DMS79 (cell line): ENCODE data around the gene KRT79.
"Not testable (repeated sequence)": the region's sequence is repeated elsewhere in the genome, so short reads cannot be mapped to it uniquely, and the experiment has no call there.

Source experiments
- DNase-seq: peaks from one replicate; lab custom pipeline; 2025; lab: John Stamatoyannopoulos, UW

Gene KRT79

DNA sequence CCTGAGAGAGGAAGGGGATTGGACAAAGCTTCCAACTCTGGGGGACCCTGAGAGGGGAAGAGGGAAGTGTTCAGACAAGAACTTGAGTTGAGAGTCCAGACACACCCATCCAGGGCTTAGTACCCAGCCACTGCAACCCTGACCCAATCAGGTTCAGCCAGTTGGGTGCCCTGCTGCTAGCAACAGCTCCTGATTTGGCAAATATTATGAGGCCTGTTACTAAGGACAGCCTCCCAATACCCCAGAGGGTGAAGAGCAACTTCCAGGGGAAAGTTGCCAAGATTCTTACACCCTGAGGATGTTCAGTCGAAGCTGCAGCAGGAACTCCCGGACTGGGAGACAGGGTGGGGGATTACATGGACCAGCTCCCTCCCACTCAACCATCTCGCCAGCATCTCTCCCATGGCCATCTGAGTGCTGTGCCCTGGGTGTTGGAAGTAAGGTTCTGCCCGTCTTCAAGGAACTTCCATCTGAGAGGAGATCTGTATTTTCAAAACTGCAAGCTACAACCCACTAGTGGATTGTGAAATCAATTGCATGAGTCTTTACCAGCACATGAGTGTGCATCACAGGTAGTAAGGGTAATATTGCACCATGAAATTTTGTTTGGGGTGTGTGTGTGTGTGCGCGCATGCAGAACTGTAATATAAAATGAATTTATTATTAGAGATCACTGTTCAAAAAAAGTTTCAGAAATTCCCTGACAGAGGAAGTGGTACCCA lies 26.2 kb upstream of the KRT79 start:
- no peak for DNase-seq

GRCh38 chr12:52857500-52857899 lies 23.4 kb upstream of the KRT79 start:
- DNase-seq, result no peak

DNA sequence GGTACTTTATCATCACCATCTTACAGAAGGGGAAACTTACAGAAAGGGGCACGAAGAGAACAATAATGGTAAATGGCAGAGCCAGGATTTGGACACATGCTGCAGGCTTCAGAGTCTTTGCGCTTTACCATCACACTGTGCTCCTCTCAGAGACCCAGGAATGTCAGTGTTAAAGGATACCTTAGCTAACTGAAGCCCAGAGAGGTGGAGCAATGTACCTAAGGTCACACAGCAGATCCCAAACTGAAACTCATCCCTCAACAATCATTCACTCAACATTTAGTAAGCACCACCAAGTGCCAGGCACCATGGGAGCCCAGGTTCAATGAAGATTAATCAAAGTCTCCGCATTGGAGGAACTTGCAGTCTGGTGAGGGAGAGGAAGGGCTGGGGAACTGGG lies 22.7 kb upstream of the KRT79 start:
- DNase-seq, result no peak

DNA sequence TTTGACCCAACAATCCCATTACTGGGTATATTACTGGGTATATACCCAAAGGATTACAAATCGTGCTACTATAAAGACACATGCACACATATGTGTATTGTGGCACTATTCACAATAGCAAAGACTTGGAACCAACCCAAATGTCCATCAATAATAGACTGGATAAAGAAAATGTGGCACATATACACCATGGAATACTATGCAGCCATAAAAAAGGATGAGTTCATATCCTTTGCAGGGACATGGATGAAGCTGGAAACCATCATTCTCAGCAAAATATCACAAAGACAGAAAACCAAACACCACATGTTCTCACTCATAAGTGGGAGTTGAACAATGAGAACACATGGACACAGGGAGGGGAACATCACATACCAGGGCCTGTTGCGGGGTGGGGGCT lies 22.0 kb upstream of the KRT79 start:
- DNase-seq, result not testable (repeated sequence)

DNA sequence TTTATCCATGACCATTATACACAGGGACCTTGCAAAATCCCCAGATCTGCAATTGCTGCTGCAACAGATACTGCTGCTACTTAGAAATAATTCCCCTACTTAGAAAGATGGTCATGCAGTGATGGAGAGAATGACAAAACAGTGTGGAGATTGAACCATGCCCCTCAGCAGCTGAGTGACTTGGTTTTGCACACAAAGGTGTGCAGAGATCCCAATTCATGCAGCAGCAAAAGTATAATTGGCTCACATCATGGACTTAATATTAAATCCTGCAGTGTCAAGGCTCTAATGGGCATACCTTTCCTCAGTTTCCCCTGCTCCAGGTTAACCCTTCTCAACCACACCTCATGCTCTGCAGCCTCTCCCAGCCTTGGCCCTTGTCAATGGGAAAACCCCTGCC lies 17.7 kb upstream of the KRT79 start:
- no peak for DNase-seq

- no peak for DNase-seq
These were observed 16.6 kb upstream of the KRT79 start for GRCh38 chr12:52850681-52851080.

GRCh38 chr12:52849511-52849910 lies 15.4 kb upstream of the KRT79 start:
- no peak for DNase-seq

- no peak for DNase-seq
These were observed 14.6 kb upstream of the KRT79 start, which contains the start of gene KRT78 for GRCh38 chr12:52848661-52849255. Gene KRT78 (minus strand): TSS chr12:52848994. CDS start chr12:52848930, 64 bp downstream.

DNA sequence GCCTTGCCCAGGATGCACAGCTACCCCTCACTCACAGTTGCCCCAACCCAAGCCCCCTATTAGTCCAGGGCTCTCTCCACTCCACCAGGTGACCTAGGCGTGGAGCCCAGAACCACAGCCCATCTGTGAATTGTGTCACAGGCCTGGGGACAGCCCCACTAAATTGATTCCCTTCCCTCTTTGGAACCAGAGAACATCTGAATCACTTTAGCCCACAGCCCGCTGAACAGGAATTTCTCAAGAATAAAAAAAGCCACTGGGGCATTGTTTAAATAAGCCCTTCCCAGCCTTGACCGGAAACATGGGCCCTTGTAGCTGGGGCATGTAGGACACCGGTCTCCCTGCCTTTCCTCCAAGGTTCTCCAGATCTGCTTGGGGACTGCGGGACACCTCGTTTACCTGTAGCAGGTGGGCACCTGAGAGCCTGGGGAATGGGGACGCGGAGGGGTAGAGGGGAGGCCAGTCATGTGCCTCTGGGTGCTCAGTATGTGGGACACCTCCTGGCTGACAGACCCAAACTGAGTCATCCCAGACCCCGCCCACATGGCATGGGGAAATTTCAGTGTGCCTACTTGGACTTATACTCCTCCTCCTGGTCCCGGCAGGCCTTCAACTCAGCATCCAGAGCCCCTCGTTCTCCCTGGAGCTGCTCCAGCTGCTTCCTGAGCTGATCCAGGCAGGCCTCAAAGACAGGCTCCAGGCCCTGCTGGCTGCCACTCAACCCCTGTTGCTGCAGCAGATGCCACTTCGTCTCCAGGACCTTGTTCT lies 13.4 kb upstream of the KRT79 start:
- no peak for DNase-seq

DNA sequence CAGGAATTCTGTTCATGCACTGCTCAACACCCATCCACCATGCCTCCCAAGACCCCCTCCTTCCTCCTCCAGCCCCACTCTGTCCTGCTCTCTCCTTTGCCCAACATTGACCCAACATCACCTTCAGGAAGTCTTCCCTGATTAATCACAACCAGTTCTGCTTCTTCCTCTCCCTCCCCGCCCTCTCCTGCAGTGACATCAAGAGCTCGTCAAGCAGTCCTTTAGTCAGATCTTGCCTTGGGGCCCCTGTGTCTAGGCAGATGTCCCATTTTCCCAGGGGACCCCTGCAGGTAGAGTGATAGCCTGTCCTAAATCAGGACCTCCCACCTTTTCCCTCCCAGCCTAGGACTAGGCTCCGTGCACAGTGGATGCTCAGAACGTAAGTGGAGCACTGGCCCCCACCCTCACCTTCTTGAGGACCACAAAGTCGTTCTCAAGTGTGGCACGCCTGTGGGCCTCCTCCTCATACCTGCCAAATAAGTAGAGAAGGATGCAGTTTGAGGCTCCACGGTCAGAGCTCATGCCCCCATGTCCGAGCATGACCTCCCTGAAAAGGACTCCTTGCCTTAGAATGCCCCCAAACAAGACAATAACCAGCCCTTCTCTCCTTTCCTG lies 12.4 kb upstream of the KRT79 start:
- no peak for DNase-seq

GRCh38 chr12:52845946-52846345 lies 11.8 kb upstream of the KRT79 start:
- DNase-seq, result no peak

GRCh38 chr12:52844386-52844785 lies 10.3 kb upstream of the KRT79 start:
- no peak for DNase-seq

DNA sequence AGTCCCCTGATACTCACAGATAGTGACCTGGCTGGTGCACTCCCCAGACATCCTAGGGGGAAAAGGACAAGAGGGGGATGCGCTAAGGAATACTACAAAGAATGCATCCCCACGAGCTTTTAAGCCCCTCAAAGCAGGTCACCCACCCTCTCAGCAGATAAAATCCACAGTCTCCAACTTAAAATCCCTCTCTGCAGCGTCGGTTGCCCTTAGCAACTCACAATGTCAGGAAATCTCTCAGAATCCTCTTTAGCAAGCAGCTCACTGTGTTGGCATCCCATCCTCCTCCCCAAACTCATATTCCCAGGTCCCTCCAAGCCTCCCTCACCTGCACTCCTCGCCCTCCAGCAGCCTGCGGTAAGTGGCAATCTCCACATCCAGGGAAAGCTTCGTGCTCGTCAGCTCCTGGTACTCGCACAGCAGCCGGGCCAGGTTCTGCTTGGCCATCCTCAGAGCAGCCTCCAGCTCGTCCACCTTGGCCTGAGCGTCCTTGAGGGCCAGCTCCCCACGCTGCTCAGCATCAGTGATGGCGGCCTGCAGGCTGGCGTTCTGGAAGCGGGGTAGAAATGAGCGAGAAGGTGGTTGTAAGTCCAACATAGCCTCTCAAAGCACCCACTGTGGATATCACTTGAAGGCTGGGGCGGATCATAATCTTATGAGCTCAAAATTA lies 5.5 kb upstream of the KRT79 start:
- DNase-seq, result no peak

- no peak for DNase-seq
These were observed 4.7 kb upstream of the KRT79 start for GRCh38 chr12:52838609-52839435.

GRCh38 chr12:52837781-52838608 lies 3.9 kb upstream of the KRT79 start:
- DNase-seq, result no peak

- no peak for DNase-seq
These were observed 3.3 kb upstream of the KRT79 start for GRCh38 chr12:52837413-52837741.

- DNase-seq, result no peak
These were observed 2.6 kb upstream of the KRT79 start for GRCh38 chr12:52836491-52837412.

DNA sequence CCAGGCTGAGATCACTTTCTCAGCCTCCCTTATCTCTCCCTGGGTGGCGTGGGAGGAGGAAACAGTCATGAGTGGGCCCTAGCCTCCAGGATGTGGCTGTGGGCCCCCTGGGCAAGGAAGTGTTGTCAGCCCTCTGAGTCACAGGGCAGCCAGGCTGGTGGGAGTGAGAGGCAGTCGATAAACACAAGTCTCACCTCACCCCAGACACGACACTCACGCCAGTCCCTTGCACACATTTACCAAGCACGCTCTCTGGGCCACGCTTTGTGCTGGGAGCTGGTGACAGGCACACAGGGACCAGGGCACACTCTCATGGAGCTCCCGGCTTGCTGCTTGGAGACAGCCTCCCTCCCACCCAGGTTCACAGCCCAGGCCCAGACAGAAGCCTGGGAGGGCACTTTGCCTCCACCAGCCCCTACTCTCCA lies 1.9 kb upstream of the KRT79 start:
- no peak for DNase-seq
